Hematopoietic multipotent progenitor cell treated with erythropoietin and hydrocortisone succinate and interleukin-3 and kit ligand, for 4 days (in vitro differentiated cells): ENCODE data around the gene ANGPTL7.

Experiments used
- DNase-seq: peaks from one replicate; pipeline ENCODE4 v3.0.0-alpha.2; 2015

Gene ANGPTL7

GRCh38 chr1:11207898-11208611 is 18.9 kb downstream of the ANGPTL7 start:
- DNase-seq, result no peak

- DNase-seq, result no peak
These were observed 22.3 kb downstream of the ANGPTL7 start for GRCh38 chr1:11211461-11211860.

GRCh38 chr1:11211925-11212587 is 22.9 kb downstream of the ANGPTL7 start:
- DNase-seq, result no peak

- DNase-seq, result no peak
These were observed 25.7 kb downstream of the ANGPTL7 start for GRCh38 chr1:11214698-11215380.

GRCh38 chr1:11215381-11216005 is 26.3 kb downstream of the ANGPTL7 start:
- no peak for DNase-seq

GRCh38 chr1:11216074-11216473 is 26.9 kb downstream of the ANGPTL7 start:
- no peak for DNase-seq

- DNase-seq, result peak; percentile 37
These were observed 38.2 kb downstream of the ANGPTL7 start for GRCh38 chr1:11227106-11228077.

- DNase-seq, result no peak
These were observed 40.0 kb downstream of the ANGPTL7 start for GRCh38 chr1:11229203-11229602.

GRCh38 chr1:11233208-11233607 is 44.1 kb downstream of the ANGPTL7 start:
- DNase-seq, result no peak

- no peak for DNase-seq
These were observed 48.2 kb downstream of the ANGPTL7 start for GRCh38 chr1:11237356-11237755.

- DNase-seq, result no peak
These were observed 49.2 kb downstream of the ANGPTL7 start for GRCh38 chr1:11238311-11238710.

GRCh38 chr1:11245248-11245647 is 56.1 kb downstream of the ANGPTL7 start:
- no peak for DNase-seq
